ENCODE data around the gene RIT2. TPM values are rescaled to one million over a fixed set of nuclear protein-coding genes. Genes with fewer than 3 reads are reported as not detected.

The RIT2 gene
- polyA plus RNA-seq, 1 of the 3 experiments (the other 2 are of a cell fraction): not detected

DNA sequence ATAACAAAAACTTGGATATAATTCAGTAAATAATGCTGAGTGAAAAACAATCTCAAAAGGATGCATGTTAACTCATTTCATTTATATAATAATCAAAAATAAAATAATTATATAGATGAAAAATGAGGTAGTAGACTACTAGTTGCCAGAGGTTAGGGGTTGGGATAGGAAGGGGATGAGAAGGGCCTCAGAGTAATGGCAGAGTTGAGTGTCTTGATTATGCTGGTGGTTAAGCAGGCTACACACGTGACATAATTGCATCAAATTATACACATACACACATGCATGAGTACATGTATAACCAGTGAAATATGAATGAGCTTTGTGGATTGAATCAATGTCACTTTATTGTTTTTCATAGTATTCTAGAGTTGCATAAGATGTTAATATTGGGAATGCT lies 201.0 kb downstream of the RIT2 start:
- WGBS (ENCODE audit: low lambda C conversion rate): 50% methylated on average over 1 of the region's 1 CpG
- H3K9ac ChIP-seq: no peak overlapping the region
- POLR2A ChIA-PET: no interaction called here
- H3K4me1 ChIP-seq (ENCODE audit: control insufficient read depth in 1 of 2, insufficient read depth in 2 of 2, low read depth in 1 of 2, low read length in 1 of 2): no peaks in the 10 kb centered on the region
- H3K9me2 ChIP-seq: 0 out of 2 replicates have a peak, but pooled peaks cover 2% of the 10 kb centered on the region
- H3K36me3 ChIP-seq (replicated peaks in 1 of 2; ENCODE audit: control insufficient read depth in 1 of 2, insufficient read depth in 2 of 2, low read length in 1 of 2): no peaks in the 10 kb centered on the region
- H3K79me2 ChIP-seq (ENCODE audit: insufficient read depth): no peaks in the 10 kb centered on the region; the same call in 1 of the 2 replicates
- no peaks in the 10 kb centered on the region for H3F3A ChIP-seq (replicated peaks; ENCODE audit: insufficient read depth)
- H3K27me3 ChIP-seq (ENCODE audit: insufficient read depth): no peaks in the 10 kb centered on the region
- DNase-seq: no peak
- CTCF ChIA-PET: no interaction called here
- H3K9me3 ChIP-seq: no peaks in the 10 kb centered on the region
- no peak overlapping the region for H2AFZ ChIP-seq (ENCODE audit: low read depth)
- H4K20me1 ChIP-seq (ENCODE audit: insufficient read depth): no peaks in the 10 kb centered on the region
- no peak overlapping the region for H3K4me3 ChIP-seq (ENCODE audit: low read depth in 2 of 2, low read length in 1 of 2)
- no peak overlapping the region for H3K4me2 ChIP-seq
- no peak overlapping the region for H3K27ac ChIP-seq (ENCODE audit: low read depth in 2 of 2, low read length in 1 of 2)
- no peak for TF ChIP-seq SIN3A (IDR thresholded peaks at IDR 0.05; ENCODE audit: borderline replicate concordance, low read depth, low read length)
- TF ChIP-seq EP300 (IDR thresholded peaks at IDR 0.05; ENCODE audit: borderline replicate concordance in 1 of 2, low read depth in 1 of 2, low read length in 1 of 2): no peak
- no peak for TF ChIP-seq POLR2AphosphoS5 (IDR thresholded peaks at IDR 0.05; ENCODE audit: low read depth, low read length)
- TF ChIP-seq, protein P1, sequence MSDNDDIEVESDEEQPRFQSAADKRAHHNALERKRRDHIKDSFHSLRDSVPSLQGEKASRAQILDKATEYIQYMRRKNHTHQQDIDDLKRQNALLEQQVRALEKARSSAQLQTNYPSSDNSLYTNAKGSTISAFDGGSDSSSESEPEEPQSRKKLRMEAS (IDR thresholded peaks at IDR 0.05; ENCODE audit: low read depth): no peak
- no peak for TF ChIP-seq TCF12 (IDR thresholded peaks at IDR 0.05)
- TF ChIP-seq, protein P2, sequence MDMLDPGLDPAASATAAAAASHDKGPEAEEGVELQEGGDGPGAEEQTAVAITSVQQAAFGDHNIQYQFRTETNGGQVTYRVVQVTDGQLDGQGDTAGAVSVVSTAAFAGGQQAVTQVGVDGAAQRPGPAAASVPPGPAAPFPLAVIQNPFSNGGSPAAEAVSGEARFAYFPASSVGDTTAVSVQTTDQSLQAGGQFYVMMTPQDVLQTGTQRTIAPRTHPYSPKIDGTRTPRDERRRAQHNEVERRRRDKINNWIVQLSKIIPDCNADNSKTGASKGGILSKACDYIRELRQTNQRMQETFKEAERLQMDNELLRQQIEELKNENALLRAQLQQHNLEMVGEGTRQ (IDR thresholded peaks at IDR 0.05; ENCODE audit: borderline replicate concordance, low read depth, low read length): no peak
- TF ChIP-seq EZH2phosphoT487 (IDR thresholded peaks at IDR 0.05; ENCODE audit: borderline replicate concordance, low read depth): no peak
- TF ChIP-seq MEF2A (IDR thresholded peaks at IDR 0.05; ENCODE audit: borderline replicate concordance, low read depth): no peak

DNA sequence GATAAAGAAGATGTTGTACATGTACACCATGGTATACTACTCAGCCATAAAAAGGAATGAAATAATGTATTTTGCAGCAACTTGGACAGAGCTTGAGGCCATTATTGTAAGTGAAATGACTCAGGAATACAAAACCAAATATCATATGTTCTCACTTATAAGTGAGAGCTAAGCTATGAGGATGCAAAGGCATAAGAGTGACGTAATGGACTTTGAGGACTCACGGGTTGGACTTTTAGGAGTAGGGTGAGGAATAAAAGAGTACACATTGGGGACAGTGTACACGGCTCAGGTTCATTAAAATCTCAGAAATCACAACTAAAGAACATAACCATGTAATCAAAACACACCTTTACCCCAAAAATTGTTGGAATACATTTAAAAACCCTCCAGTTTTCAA lies 206.4 kb downstream of the RIT2 start:
- Histone ChIP-seq H2AFZ (ENCODE audit: low read depth) (no peak overlapping the region), H3K27ac (ENCODE audit: low read depth in 2 of 2, low read length in 1 of 2) (no peak overlapping the region), H3K27me3 (ENCODE audit: insufficient read depth) (no peaks in the 10 kb centered on the region), H3K9ac (no peak overlapping the region), H3K9me2 (no peaks in the 10 kb centered on the region), H3K9me3 (no peaks in the 10 kb centered on the region), H3K4me3 (ENCODE audit: low read depth in 2 of 2, low read length in 1 of 2) (no peak overlapping the region), H3F3A (replicated peaks; ENCODE audit: insufficient read depth) (no peaks in the 10 kb centered on the region), H3K4me2 (no peak overlapping the region), H3K79me2 (ENCODE audit: insufficient read depth) (no peaks in the 10 kb centered on the region), H3K4me1 (ENCODE audit: control insufficient read depth in 1 of 2, insufficient read depth in 2 of 2, low read depth in 1 of 2, low read length in 1 of 2) (no peaks in the 10 kb centered on the region), H3K36me3 (replicated peaks in 1 of 2; ENCODE audit: control insufficient read depth in 1 of 2, insufficient read depth in 2 of 2, low read length in 1 of 2) (no peaks in the 10 kb centered on the region), H4K20me1 (ENCODE audit: insufficient read depth) (no peaks in the 10 kb centered on the region)
- WGBS (ENCODE audit: low lambda C conversion rate): 78% methylated on average over 3 of the region's 3 CpGs
- CTCF ChIA-PET: interaction anchor here (1.1 kb wide), 1 partner anchor 15 kb away, joined by 3 read pairs; no protein-coding TSS in a partner anchor
- DNase-seq: no peak
- POLR2A ChIA-PET: no interaction called here
- TF ChIP-seq GABPA (IDR thresholded peaks at IDR 0.05; ENCODE audit: low read depth): no peak
- no peak for TF ChIP-seq TCF12 (IDR thresholded peaks at IDR 0.05)
- no peak for TF ChIP-seq MXI1 (IDR thresholded peaks at IDR 0.05; ENCODE audit: low read depth, low read length)
- TF ChIP-seq FOSL2 (IDR thresholded peaks at IDR 0.05; ENCODE audit: borderline replicate concordance, low read depth): no peak
- TF ChIP-seq TEAD4 (IDR thresholded peaks at IDR 0.05; ENCODE audit: borderline replicate concordance, insufficient read depth): no peak
- TF ChIP-seq ELF1 (IDR thresholded peaks at IDR 0.05): no peak
- no peak for TF ChIP-seq CHD2 (IDR thresholded peaks at IDR 0.05; ENCODE audit: low read length, partially characterized antibody)
- no peak for TF ChIP-seq GATA2 (CRISPR knock-in tag; IDR thresholded peaks at IDR 0.05)
- TF ChIP-seq, protein P3, sequence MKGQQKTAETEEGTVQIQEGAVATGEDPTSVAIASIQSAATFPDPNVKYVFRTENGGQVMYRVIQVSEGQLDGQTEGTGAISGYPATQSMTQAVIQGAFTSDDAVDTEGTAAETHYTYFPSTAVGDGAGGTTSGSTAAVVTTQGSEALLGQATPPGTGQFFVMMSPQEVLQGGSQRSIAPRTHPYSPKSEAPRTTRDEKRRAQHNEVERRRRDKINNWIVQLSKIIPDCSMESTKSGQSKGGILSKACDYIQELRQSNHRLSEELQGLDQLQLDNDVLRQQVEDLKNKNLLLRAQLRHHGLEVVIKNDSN (IDR thresholded peaks at IDR 0.05; ENCODE audit: borderline replicate concordance, low read depth): no peak
- TF ChIP-seq, protein P4, sequence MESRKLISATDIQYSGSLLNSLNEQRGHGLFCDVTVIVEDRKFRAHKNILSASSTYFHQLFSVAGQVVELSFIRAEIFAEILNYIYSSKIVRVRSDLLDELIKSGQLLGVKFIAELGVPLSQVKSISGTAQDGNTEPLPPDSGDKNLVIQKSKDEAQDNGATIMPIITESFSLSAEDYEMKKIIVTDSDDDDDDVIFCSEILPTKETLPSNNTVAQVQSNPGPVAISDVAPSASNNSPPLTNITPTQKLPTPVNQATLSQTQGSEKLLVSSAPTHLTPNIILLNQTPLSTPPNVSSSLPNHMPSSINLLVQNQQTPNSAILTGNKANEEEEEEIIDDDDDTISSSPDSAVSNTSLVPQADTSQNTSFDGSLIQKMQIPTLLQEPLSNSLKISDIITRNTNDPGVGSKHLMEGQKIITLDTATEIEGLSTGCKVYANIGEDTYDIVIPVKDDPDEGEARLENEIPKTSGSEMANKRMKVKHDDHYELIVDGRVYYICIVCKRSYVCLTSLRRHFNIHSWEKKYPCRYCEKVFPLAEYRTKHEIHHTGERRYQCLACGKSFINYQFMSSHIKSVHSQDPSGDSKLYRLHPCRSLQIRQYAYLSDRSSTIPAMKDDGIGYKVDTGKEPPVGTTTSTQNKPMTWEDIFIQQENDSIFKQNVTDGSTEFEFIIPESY (IDR thresholded peaks at IDR 0.05; ENCODE audit: borderline replicate concordance, low read depth): no peak
- no peak for TF ChIP-seq EP300 (IDR thresholded peaks at IDR 0.05; ENCODE audit: borderline replicate concordance in 1 of 2, low read depth in 1 of 2, low read length in 1 of 2)
- TF ChIP-seq TAF1 (IDR thresholded peaks at IDR 0.05; ENCODE audit: borderline replicate concordance, low read depth, low read length): no peak
- TF ChIP-seq JUND (IDR thresholded peaks at IDR 0.05): no peak
- no peak for TF ChIP-seq SMC3 (IDR thresholded peaks at IDR 0.05; ENCODE audit: low read depth, low read length)
